ENCODE data around the gene IZUMO4.

DNA sequence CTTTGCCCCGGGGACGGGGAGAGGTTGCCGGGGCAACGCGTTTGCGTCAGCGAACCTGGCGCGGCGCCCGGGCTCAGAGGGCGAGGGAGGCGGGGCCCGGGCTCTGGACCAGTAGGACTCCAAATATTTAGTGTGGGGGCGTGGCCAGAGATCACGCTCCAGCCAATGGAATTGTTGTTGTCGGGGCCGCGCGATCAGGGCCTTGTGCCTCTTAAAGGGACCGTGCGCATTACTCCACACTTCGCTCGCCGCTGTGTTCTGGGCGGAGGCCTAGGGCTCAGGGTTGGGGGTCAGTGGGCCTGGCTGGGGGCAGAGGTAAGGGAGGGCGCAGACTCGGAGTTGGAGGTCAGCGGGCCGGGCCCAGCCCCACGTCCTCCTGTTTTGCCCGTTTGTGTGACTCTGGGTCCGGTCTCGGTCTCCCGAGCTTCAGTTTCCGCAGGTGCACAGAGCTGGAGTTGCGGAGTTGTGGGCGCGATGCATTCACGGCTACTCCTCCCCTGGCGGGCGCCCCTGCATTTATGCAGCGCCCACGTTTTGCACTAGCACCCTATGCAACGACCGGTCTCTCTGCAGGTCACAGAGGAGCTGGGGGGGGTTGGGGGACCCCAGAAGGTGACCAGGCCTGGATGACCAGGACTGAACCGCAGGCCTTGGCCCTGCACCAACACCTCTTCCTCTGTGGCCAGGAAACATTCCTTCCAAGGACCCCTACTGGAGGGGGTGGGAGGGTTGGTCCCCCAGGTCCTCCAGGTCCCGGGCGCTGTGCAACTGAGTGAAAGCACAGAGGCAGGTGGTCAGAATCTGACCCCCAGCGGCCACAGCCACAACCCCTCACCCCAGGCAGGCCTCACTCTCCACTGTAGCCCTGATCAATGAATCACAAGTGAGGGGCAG lies 35.0 kb upstream of the IZUMO4 start:
- TF ChIP-seq, protein P1, sequence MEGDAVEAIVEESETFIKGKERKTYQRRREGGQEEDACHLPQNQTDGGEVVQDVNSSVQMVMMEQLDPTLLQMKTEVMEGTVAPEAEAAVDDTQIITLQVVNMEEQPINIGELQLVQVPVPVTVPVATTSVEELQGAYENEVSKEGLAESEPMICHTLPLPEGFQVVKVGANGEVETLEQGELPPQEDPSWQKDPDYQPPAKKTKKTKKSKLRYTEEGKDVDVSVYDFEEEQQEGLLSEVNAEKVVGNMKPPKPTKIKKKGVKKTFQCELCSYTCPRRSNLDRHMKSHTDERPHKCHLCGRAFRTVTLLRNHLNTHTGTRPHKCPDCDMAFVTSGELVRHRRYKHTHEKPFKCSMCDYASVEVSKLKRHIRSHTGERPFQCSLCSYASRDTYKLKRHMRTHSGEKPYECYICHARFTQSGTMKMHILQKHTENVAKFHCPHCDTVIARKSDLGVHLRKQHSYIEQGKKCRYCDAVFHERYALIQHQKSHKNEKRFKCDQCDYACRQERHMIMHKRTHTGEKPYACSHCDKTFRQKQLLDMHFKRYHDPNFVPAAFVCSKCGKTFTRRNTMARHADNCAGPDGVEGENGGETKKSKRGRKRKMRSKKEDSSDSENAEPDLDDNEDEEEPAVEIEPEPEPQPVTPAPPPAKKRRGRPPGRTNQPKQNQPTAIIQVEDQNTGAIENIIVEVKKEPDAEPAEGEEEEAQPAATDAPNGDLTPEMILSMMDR (IDR thresholded peaks at IDR 0.05; ENCODE audit: borderline replicate concordance, extremely low read depth, low read length, poor library complexity, severe bottlenecking) = no peak
- no peak for TF ChIP-seq EZH2 (IDR thresholded peaks at IDR 0.05; ENCODE audit: borderline replicate concordance, low read depth, low read length, severe bottlenecking)
